ENCODE results near the gene THAP10. TPM values are rescaled to one million over a fixed set of nuclear protein-coding genes. Genes with fewer than 3 reads are reported as not detected.
A peak's percentile ranks its signal among the peaks of the same experiment; 100 is the strongest.

Gene THAP10
- polyA plus RNA-seq, 1 of the 3 experiments (the other 2 are of a cell fraction), result 3.2 TPM

DNA sequence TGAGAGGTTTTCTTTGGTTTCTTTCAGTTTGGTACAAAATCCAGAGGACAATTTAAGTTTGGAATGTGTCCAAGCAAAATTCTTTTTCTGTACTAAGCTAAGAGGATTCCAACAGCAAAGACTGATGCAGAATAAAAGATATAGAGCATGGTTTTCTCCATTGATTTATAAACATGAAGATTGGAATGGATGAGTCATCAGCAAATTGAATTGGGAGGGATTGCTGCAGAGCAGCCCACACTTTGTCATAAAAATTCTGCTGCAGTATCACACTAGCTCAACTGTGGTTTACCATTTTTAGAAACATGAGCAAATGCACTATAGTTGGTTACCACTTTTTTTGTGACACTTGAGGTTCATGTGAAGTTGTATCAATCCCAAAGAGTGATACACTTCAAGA lies 22.2 kb downstream of the THAP10 start:
- CTCF ChIA-PET, result interaction anchor here (0.6 to 3.0 kb wide), 6 partner anchors 12 to 58 kb away, joined by 3 to 18 read pairs (median 5); partner anchors contain the start of gene LARP6
- Histone ChIP-seq H3K27me3 (ENCODE audit: insufficient read depth) (no peaks in the 10 kb centered on the region), H3F3A (replicated peaks; ENCODE audit: insufficient read depth) (peaks cover 25% of the 10 kb centered on the region), H3K36me3 (replicated peaks in 1 of 2; ENCODE audit: control insufficient read depth in 1 of 2, insufficient read depth in 2 of 2, low read length in 1 of 2) (no peaks in the 10 kb centered on the region), H3K9ac (no peak overlapping the region; the same call in 1 of the 2 replicates), H2AFZ (ENCODE audit: low read depth) (no peak overlapping the region; the same call in 1 of the 2 replicates), H3K4me1 (ENCODE audit: control insufficient read depth in 1 of 2, insufficient read depth in 2 of 2, low read depth in 1 of 2, low read length in 1 of 2) (peaks cover 31 to 35% of the 10 kb centered on the region in 2 experiments), H3K79me2 (ENCODE audit: insufficient read depth) (no peaks in the 10 kb centered on the region), H3K4me3 (ENCODE audit: low read depth in 2 of 2, low read length in 1 of 2) (peak overlapping the region in 1 of 2 experiments; percentile 26; a peak in 1 of 4 replicates), H3K4me2 (peak overlapping the region; percentile 67), H3K9me2 (no peaks in the 10 kb centered on the region), H3K27ac (ENCODE audit: low read depth in 2 of 2, low read length in 1 of 2) (peak overlapping the region; percentile 83 to 87), H4K20me1 (ENCODE audit: insufficient read depth) (no peaks in the 10 kb centered on the region), H3K9me3 (no peaks in the 10 kb centered on the region)
- peak; percentile 55; the same call in 1 of the 2 replicates for TF ChIP-seq POLR2AphosphoS5 (IDR thresholded peaks at IDR 0.05; ENCODE audit: low read depth, low read length)
- no peak; the same call in 1 of the 2 replicates for TF ChIP-seq RXRA (IDR thresholded peaks at IDR 0.05; ENCODE audit: borderline replicate concordance, low read depth)
- peak; percentile 94 for TF ChIP-seq JUND (IDR thresholded peaks at IDR 0.05)
- TF ChIP-seq GABPA (IDR thresholded peaks at IDR 0.05; ENCODE audit: low read depth), result no peak
- TF ChIP-seq, protein P1, sequence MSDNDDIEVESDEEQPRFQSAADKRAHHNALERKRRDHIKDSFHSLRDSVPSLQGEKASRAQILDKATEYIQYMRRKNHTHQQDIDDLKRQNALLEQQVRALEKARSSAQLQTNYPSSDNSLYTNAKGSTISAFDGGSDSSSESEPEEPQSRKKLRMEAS (IDR thresholded peaks at IDR 0.05; ENCODE audit: low read depth), result peak; percentile 41; the same call in 1 of the 2 replicates
- TF ChIP-seq RAD21 (IDR thresholded peaks at IDR 0.05; ENCODE audit: low read length), result no peak
- TF ChIP-seq RCOR1 (IDR thresholded peaks at IDR 0.05; ENCODE audit: low read length), result 0 out of 2 replicates have a peak, but pooled peaks have one; percentile 11
- TF ChIP-seq TCF12 (IDR thresholded peaks at IDR 0.05), result peak; percentile 82
- TF ChIP-seq, protein P2, sequence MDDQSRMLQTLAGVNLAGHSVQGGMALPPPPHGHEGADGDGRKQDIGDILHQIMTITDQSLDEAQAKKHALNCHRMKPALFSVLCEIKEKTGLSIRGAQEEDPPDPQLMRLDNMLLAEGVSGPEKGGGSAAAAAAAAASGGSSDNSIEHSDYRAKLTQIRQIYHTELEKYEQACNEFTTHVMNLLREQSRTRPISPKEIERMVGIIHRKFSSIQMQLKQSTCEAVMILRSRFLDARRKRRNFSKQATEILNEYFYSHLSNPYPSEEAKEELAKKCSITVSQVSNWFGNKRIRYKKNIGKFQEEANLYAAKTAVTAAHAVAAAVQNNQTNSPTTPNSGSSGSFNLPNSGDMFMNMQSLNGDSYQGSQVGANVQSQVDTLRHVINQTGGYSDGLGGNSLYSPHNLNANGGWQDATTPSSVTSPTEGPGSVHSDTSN (IDR thresholded peaks at IDR 0.05), result peak; percentile 86
- peak; percentile 61; the same call in 1 of the 2 replicates for TF ChIP-seq FOXM1 (IDR thresholded peaks at IDR 0.05; ENCODE audit: low read depth)
- TF ChIP-seq ZBTB33 (IDR thresholded peaks at IDR 0.05; ENCODE audit: borderline replicate concordance, low read depth), result peak; percentile 58; the same call in 1 of the 2 replicates
- TF ChIP-seq SIN3A (IDR thresholded peaks at IDR 0.05; ENCODE audit: borderline replicate concordance, low read depth, low read length), result 0 out of 2 replicates have a peak, but pooled peaks have one; percentile 41
- no peak for TF ChIP-seq GATA2 (CRISPR knock-in tag; IDR thresholded peaks at IDR 0.05)
- peak; percentile 55 to 81; a peak in 3 of 4 replicates for TF ChIP-seq EP300 (IDR thresholded peaks at IDR 0.05; ENCODE audit: borderline replicate concordance in 1 of 2, low read depth in 1 of 2, low read length in 1 of 2)
- TF ChIP-seq TEAD4 (IDR thresholded peaks at IDR 0.05; ENCODE audit: borderline replicate concordance, insufficient read depth), result peak; percentile 73; the same call in 1 of the 2 replicates
- TF ChIP-seq, protein P3, sequence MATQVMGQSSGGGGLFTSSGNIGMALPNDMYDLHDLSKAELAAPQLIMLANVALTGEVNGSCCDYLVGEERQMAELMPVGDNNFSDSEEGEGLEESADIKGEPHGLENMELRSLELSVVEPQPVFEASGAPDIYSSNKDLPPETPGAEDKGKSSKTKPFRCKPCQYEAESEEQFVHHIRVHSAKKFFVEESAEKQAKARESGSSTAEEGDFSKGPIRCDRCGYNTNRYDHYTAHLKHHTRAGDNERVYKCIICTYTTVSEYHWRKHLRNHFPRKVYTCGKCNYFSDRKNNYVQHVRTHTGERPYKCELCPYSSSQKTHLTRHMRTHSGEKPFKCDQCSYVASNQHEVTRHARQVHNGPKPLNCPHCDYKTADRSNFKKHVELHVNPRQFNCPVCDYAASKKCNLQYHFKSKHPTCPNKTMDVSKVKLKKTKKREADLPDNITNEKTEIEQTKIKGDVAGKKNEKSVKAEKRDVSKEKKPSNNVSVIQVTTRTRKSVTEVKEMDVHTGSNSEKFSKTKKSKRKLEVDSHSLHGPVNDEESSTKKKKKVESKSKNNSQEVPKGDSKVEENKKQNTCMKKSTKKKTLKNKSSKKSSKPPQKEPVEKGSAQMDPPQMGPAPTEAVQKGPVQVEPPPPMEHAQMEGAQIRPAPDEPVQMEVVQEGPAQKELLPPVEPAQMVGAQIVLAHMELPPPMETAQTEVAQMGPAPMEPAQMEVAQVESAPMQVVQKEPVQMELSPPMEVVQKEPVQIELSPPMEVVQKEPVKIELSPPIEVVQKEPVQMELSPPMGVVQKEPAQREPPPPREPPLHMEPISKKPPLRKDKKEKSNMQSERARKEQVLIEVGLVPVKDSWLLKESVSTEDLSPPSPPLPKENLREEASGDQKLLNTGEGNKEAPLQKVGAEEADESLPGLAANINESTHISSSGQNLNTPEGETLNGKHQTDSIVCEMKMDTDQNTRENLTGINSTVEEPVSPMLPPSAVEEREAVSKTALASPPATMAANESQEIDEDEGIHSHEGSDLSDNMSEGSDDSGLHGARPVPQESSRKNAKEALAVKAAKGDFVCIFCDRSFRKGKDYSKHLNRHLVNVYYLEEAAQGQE (IDR thresholded peaks at IDR 0.05; ENCODE audit: low read depth, low read length), result no peak
- TF ChIP-seq USF1 (IDR thresholded peaks at IDR 0.05; ENCODE audit: borderline replicate concordance, low read depth), result no peak
- TF ChIP-seq, protein P4, sequence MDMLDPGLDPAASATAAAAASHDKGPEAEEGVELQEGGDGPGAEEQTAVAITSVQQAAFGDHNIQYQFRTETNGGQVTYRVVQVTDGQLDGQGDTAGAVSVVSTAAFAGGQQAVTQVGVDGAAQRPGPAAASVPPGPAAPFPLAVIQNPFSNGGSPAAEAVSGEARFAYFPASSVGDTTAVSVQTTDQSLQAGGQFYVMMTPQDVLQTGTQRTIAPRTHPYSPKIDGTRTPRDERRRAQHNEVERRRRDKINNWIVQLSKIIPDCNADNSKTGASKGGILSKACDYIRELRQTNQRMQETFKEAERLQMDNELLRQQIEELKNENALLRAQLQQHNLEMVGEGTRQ (IDR thresholded peaks at IDR 0.05; ENCODE audit: borderline replicate concordance, low read depth, low read length), result no peak
- TF ChIP-seq MXI1 (IDR thresholded peaks at IDR 0.05; ENCODE audit: low read depth, low read length), result no peak
- TF ChIP-seq YY1 (IDR thresholded peaks at IDR 0.05; ENCODE audit: low read depth), result peak; percentile 13; the same call in 1 of the 2 replicates
- TF ChIP-seq NFIC (IDR thresholded peaks at IDR 0.05; ENCODE audit: borderline replicate concordance), result peak; percentile 77
- TF ChIP-seq FOSL2 (IDR thresholded peaks at IDR 0.05; ENCODE audit: borderline replicate concordance, low read depth), result peak; percentile 86
- no peak for TF ChIP-seq ELF1 (IDR thresholded peaks at IDR 0.05)
- TF ChIP-seq MEF2A (IDR thresholded peaks at IDR 0.05; ENCODE audit: borderline replicate concordance, low read depth), result peak; percentile 93
- TF ChIP-seq NRF1 (IDR thresholded peaks at IDR 0.05; ENCODE audit: low read depth, low read length), result no peak
- DNase-seq, result peak; percentile 47
- POLR2A ChIA-PET, result interaction anchor here (1.4 to 2.9 kb wide), 2 partner anchors 16 to 22 kb away, joined by 5 to 21 read pairs; partner anchors contain the start of genes LARP6, LRRC49 and THAP10
